ENCODE measurements around the gene DLEC1.

DLEC1 gene

GRCh38 chr3:38094999-38095398, 56.0 kb downstream of the DLEC1 start:
- Histone ChIP-seq H4K20me1 (ENCODE audit: low read depth, low read length) (no peaks in the 10 kb centered on the region), H3K9ac (ENCODE audit: low read length) (no peak overlapping the region), H3K27ac (ENCODE audit: low read depth, low read length) (no peak overlapping the region), H3K27me3 (ENCODE audit: low read length) (no peaks in the 10 kb centered on the region), H3K4me2 (ENCODE audit: low read depth, low read length, poor library complexity, severe bottlenecking) (no peak overlapping the region), H3K4me3 (ENCODE audit: insufficient read depth, low read length, poor library complexity, severe bottlenecking) (no peak overlapping the region), H3K9me3 (ENCODE audit: insufficient read depth, low read length) (no peaks in the 10 kb centered on the region), H3K36me3 (ENCODE audit: low read length) (no peaks in the 10 kb centered on the region), H3F3A (ENCODE audit: insufficient read depth) (no peaks in the 10 kb centered on the region), H3K9me2 (replicated peaks; ENCODE audit: insufficient read depth, low read length) (no peaks in the 10 kb centered on the region), H3K79me2 (ENCODE audit: insufficient read depth, low read length) (no peaks in the 10 kb centered on the region), H2AFZ (ENCODE audit: low read depth, low read length, severe bottlenecking) (no peak overlapping the region)
- TF ChIP-seq, protein P1, sequence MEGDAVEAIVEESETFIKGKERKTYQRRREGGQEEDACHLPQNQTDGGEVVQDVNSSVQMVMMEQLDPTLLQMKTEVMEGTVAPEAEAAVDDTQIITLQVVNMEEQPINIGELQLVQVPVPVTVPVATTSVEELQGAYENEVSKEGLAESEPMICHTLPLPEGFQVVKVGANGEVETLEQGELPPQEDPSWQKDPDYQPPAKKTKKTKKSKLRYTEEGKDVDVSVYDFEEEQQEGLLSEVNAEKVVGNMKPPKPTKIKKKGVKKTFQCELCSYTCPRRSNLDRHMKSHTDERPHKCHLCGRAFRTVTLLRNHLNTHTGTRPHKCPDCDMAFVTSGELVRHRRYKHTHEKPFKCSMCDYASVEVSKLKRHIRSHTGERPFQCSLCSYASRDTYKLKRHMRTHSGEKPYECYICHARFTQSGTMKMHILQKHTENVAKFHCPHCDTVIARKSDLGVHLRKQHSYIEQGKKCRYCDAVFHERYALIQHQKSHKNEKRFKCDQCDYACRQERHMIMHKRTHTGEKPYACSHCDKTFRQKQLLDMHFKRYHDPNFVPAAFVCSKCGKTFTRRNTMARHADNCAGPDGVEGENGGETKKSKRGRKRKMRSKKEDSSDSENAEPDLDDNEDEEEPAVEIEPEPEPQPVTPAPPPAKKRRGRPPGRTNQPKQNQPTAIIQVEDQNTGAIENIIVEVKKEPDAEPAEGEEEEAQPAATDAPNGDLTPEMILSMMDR (IDR thresholded peaks at IDR 0.05; ENCODE audit: insufficient read depth, low read length, poor library complexity, severe bottlenecking) = no peak
- no peak for TF ChIP-seq EZH2phosphoT487 (conservative IDR thresholded peaks at IDR 0.05; ENCODE audit: low read length)

DNA sequence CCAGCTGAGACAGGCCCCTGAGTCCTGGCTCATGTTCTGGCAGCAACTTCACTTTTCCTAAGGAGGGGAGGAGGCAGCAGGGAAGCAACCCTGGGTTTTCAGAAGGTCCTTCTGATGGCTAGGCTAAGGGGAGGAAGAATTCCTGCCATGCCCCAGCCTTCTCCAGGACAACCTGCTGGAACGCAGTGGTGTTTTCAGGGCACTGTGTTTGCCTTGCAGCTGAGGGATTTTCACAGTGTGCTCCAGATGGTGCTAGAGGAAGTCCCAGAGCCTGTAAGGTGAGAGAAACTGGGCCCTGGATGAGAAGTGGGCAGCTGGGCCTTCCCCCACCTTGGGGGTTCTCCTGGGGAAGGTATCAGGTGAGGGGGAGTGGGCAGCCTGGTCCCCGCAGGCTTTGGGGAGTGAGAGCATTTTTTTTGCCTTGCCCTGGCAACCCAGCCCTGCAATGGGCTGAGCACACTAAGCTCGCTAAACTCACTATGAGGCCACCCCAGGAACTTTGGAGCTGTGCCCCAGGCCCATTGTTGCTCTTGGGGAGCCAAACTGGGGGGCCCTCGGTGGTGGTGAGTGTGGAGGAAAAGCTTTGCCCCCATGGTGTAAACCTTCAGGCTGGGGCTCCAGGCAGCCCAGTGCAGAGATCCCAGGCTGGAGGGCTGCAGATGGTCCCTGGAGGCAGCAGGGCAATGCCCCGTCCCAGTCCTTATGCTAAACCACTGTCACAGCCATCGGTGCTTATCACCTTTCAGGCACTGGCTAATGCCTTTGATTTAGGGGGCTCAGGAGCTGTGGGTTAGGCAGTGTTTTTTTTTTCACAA, 56.9 kb downstream of the DLEC1 start:
- no peaks in the 10 kb centered on the region for H3F3A ChIP-seq (ENCODE audit: insufficient read depth)
- H4K20me1 ChIP-seq (ENCODE audit: low read depth, low read length) = no peaks in the 10 kb centered on the region
- no peaks in the 10 kb centered on the region for H3K79me2 ChIP-seq (ENCODE audit: insufficient read depth, low read length)
- no peaks in the 10 kb centered on the region for H3K9me3 ChIP-seq (ENCODE audit: insufficient read depth, low read length)
- H3K36me3 ChIP-seq (ENCODE audit: low read length) = no peaks in the 10 kb centered on the region
- no peak overlapping the region for H3K4me3 ChIP-seq (ENCODE audit: insufficient read depth, low read length, poor library complexity, severe bottlenecking)
- TF ChIP-seq EZH2phosphoT487 (conservative IDR thresholded peaks at IDR 0.05; ENCODE audit: low read length) = no peak
- TF ChIP-seq, protein P1 (IDR thresholded peaks at IDR 0.05; ENCODE audit: insufficient read depth, low read length, poor library complexity, severe bottlenecking) = no peak
- H2AFZ ChIP-seq (ENCODE audit: low read depth, low read length, severe bottlenecking) = no peak overlapping the region
- H3K4me2 ChIP-seq (ENCODE audit: low read depth, low read length, poor library complexity, severe bottlenecking) = no peak overlapping the region
- H3K9ac ChIP-seq (ENCODE audit: low read length) = no peak overlapping the region
- no peaks in the 10 kb centered on the region for H3K9me2 ChIP-seq (replicated peaks; ENCODE audit: insufficient read depth, low read length)
- H3K27ac ChIP-seq (ENCODE audit: low read depth, low read length) = no peak overlapping the region
- no peaks in the 10 kb centered on the region for H3K27me3 ChIP-seq (ENCODE audit: low read length)

GRCh38 chr3:38097446-38098375, 58.7 kb downstream of the DLEC1 start:
- Histone ChIP-seq H4K20me1 (ENCODE audit: low read depth, low read length) (no peaks in the 10 kb centered on the region), H3K9me2 (replicated peaks; ENCODE audit: insufficient read depth, low read length) (no peaks in the 10 kb centered on the region), H2AFZ (ENCODE audit: low read depth, low read length, severe bottlenecking) (no peak overlapping the region), H3K27ac (ENCODE audit: low read depth, low read length) (no peak overlapping the region), H3K27me3 (ENCODE audit: low read length) (no peaks in the 10 kb centered on the region), H3K9me3 (ENCODE audit: insufficient read depth, low read length) (no peaks in the 10 kb centered on the region), H3K9ac (ENCODE audit: low read length) (no peak overlapping the region), H3K36me3 (ENCODE audit: low read length) (no peaks in the 10 kb centered on the region), H3K79me2 (ENCODE audit: insufficient read depth, low read length) (no peaks in the 10 kb centered on the region), H3F3A (ENCODE audit: insufficient read depth) (no peaks in the 10 kb centered on the region), H3K4me2 (ENCODE audit: low read depth, low read length, poor library complexity, severe bottlenecking) (no peak overlapping the region), H3K4me3 (ENCODE audit: insufficient read depth, low read length, poor library complexity, severe bottlenecking) (no peak overlapping the region)
- no peak for TF ChIP-seq EZH2phosphoT487 (conservative IDR thresholded peaks at IDR 0.05; ENCODE audit: low read length)
- TF ChIP-seq, protein P1 (IDR thresholded peaks at IDR 0.05; ENCODE audit: insufficient read depth, low read length, poor library complexity, severe bottlenecking) = no peak

All from SU-DHL-6 (cell line).